Measurements from ENCODE around the gene GNAT3. TPM values are rescaled to one million over a fixed set of nuclear protein-coding genes. Genes with fewer than 3 reads are reported as not detected.

GNAT3 gene
- total RNA-seq, 1 experiment from 2014 or later: not detected

DNA sequence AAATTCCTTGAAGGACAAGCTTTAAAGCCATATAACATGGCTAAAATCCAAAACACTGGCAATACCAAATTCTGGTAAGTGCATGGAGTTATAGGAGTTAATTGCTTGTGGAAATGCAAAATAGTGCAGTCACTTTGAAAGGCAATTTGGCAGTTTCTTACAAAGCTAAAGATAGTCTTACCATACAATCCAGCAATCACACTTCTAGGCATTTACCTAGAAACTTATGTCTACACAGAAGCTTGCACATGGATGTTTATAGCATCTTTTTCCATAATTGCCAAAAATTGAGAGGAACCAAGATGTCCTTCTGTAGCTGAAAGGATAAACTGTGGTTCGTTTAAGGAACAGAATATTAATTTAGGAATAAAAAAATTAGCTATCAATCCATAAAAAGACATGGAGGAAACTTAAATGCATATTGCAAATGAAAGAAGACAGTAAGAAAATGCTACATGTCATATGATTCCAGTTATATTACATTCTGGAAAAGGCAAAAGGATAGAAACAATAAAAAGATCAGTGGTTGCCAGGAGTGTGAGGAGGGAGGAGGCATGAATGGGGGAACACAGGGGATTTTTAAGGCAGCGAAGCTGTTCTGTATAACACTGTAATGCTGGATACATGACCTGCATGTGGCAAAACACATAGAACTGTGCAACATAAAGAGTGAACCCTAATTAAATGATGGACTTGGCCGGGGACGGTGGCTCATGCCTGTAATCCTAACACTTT lies 51.9 kb downstream of the GNAT3 start:
- DNase-seq: no peak
- intact Hi-C loops (cut with micrococcal nuclease; ENCODE audit: unreplicated experiment): loop anchor here (10.0 kb wide), 2 partner anchors 195 to 325 kb away; partner anchors contain the start of gene GNAI1
- H3K36me3 ChIP-seq (ENCODE audit: low read depth): no peaks in the 10 kb centered on the region
- H3K4me1 ChIP-seq (replicated peaks; ENCODE audit: insufficient read depth): no peaks in the 10 kb centered on the region
- BruUV-seq (replicated peaks): no TSS peak
- H3F3A ChIP-seq (ENCODE audit: insufficient read depth, low read depth): no peaks in the 10 kb centered on the region
- no peak overlapping the region for H3K27ac ChIP-seq
- CTCF ChIA-PET: no interaction called here
- no peaks in the 10 kb centered on the region for H3K9me3 ChIP-seq (ENCODE audit: insufficient read depth, low read depth)
- POLR2A ChIA-PET (ENCODE audit: unreplicated experiment): no interaction called here
- no peaks in the 10 kb centered on the region for H3K79me2 ChIP-seq (ENCODE audit: low read depth)
- no peaks in the 10 kb centered on the region for H3K9me2 ChIP-seq (ENCODE audit: insufficient read depth)
- no peak overlapping the region; the same call in 1 of the 2 replicates for H2AFZ ChIP-seq
- H4K20me1 ChIP-seq (ENCODE audit: insufficient read depth): no peaks in the 10 kb centered on the region
- no peaks in the 10 kb centered on the region for H3K27me3 ChIP-seq (ENCODE audit: insufficient read depth, low read depth)
- no peak overlapping the region for H3K4me2 ChIP-seq
- TF ChIP-seq, protein P1, sequence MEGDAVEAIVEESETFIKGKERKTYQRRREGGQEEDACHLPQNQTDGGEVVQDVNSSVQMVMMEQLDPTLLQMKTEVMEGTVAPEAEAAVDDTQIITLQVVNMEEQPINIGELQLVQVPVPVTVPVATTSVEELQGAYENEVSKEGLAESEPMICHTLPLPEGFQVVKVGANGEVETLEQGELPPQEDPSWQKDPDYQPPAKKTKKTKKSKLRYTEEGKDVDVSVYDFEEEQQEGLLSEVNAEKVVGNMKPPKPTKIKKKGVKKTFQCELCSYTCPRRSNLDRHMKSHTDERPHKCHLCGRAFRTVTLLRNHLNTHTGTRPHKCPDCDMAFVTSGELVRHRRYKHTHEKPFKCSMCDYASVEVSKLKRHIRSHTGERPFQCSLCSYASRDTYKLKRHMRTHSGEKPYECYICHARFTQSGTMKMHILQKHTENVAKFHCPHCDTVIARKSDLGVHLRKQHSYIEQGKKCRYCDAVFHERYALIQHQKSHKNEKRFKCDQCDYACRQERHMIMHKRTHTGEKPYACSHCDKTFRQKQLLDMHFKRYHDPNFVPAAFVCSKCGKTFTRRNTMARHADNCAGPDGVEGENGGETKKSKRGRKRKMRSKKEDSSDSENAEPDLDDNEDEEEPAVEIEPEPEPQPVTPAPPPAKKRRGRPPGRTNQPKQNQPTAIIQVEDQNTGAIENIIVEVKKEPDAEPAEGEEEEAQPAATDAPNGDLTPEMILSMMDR (conservative IDR thresholded peaks at IDR 0.05): no peak
- TF ChIP-seq EZH2 (IDR thresholded peaks at IDR 0.05; ENCODE audit: low read depth): no peak
- H3K4me3 ChIP-seq: no peak overlapping the region

DNA sequence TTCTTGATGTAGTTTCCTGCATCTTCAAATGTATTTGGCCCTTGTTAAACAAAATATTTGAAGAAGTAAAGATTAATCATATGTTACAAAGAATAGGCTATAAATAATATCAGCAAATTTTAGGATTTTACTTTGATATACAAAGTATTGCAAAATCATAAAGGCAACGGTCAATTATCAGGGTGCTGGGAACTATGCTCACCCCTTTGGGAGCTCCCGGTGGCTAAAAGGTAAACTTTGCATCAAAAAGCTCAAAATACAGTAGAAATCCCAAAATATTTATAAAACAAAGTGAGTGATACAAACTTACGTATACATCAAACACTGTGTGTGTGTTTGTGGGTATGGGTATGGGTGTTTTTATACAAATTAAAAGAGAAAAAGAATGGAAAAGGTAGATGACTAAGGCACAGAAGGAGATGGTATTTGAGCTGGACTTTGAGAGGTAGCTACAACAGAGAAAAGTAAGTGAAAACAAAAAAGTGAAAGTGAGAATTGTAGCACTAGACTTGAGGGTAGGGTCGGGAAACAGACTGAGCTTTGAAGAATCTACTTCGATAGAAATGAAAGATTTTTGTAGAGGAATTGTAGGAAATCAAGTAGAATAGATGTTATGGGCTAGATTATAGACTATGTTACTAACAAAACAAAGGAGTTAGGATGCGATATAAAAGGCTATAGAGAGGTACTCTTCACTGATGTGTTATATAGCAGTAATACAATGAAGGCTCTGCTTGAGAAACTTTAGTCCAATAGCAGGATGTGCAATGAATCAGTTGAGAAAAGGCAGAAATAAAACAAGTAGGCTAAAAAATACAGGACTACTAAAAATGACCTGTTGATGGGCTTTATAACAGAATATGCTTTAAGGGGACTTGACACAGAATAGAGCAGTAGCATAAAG lies 52.8 kb downstream of the GNAT3 start:
- BruUV-seq (replicated peaks): no TSS peak
- H3K4me3 ChIP-seq: no peak overlapping the region
- H3K79me2 ChIP-seq (ENCODE audit: low read depth): no peaks in the 10 kb centered on the region
- ChIA-PET CTCF (no interaction called here), POLR2A (ENCODE audit: unreplicated experiment) (interaction anchor here (0.6 kb wide), 1 partner anchor 187 kb away, joined by 3 read pairs; no protein-coding TSS in a partner anchor)
- no peaks in the 10 kb centered on the region for H3K9me3 ChIP-seq (ENCODE audit: insufficient read depth, low read depth)
- H3K4me2 ChIP-seq: no peak overlapping the region
- H3K27ac ChIP-seq: no peak overlapping the region
- no peaks in the 10 kb centered on the region for H3K27me3 ChIP-seq (ENCODE audit: insufficient read depth, low read depth)
- no peaks in the 10 kb centered on the region for H3K4me1 ChIP-seq (replicated peaks; ENCODE audit: insufficient read depth)
- intact Hi-C loops (cut with micrococcal nuclease; ENCODE audit: unreplicated experiment): loop anchor here (10.0 kb wide), 2 partner anchors 196 to 324 kb away; partner anchors contain the start of gene GNAI1
- DNase-seq: no peak
- no peaks in the 10 kb centered on the region for H3K9me2 ChIP-seq (ENCODE audit: insufficient read depth)
- no peaks in the 10 kb centered on the region for H4K20me1 ChIP-seq (ENCODE audit: insufficient read depth)
- TF ChIP-seq, protein P1 (conservative IDR thresholded peaks at IDR 0.05): no peak
- no peak for TF ChIP-seq EZH2 (IDR thresholded peaks at IDR 0.05; ENCODE audit: low read depth)
- H3F3A ChIP-seq (ENCODE audit: insufficient read depth, low read depth): no peaks in the 10 kb centered on the region
- peak overlapping the region; percentile 19; the same call in 1 of the 2 replicates for H2AFZ ChIP-seq
- no peaks in the 10 kb centered on the region for H3K36me3 ChIP-seq (ENCODE audit: low read depth)

DNA sequence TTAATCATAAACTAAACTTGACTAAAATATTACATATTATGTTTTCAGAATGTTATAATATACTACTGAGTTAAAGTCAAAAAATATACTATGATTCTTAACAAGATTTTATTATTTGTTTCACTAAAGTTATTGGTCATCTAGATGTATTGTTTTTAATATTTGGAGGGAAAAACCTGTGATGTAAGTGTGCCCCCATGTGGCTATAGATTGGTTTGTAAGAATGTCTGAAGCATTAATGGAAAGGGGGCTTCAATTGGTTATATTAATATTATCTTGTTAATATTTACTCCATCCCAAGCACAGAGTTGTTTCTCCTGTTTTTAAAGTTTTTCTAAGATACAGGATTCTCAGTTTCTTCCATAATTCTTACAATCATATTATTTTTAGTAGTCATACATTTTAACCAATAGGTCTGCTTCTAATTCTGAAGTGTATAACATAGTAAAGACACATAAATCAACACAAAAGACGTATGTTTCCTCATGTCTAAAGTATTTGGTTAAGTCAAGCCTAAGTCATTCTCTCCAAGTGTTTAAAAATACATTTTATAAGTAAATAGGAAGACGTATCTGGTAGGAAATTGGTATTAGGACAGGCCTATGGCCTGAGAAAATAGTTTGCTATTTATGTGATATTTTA lies 58.0 kb downstream of the GNAT3 start:
- Histone ChIP-seq H2AFZ (no peak overlapping the region), H3K4me2 (no peak overlapping the region), H3K9me3 (ENCODE audit: insufficient read depth, low read depth) (0 out of 2 replicates have a peak, but pooled peaks cover 4% of the 10 kb centered on the region), H3F3A (ENCODE audit: insufficient read depth, low read depth) (no peaks in the 10 kb centered on the region), H3K4me3 (no peak overlapping the region), H3K9me2 (ENCODE audit: insufficient read depth) (no peaks in the 10 kb centered on the region), H3K4me1 (replicated peaks; ENCODE audit: insufficient read depth) (no peaks in the 10 kb centered on the region; the same call in 1 of the 2 replicates), H3K27me3 (ENCODE audit: insufficient read depth, low read depth) (no peaks in the 10 kb centered on the region), H3K27ac (no peak overlapping the region), H3K36me3 (ENCODE audit: low read depth) (no peaks in the 10 kb centered on the region), H4K20me1 (ENCODE audit: insufficient read depth) (no peaks in the 10 kb centered on the region), H3K79me2 (ENCODE audit: low read depth) (no peaks in the 10 kb centered on the region)
- DNase-seq: no peak
- ChIA-PET POLR2A (ENCODE audit: unreplicated experiment) (no interaction called here), CTCF (no interaction called here)
- intact Hi-C loops (cut with micrococcal nuclease; ENCODE audit: unreplicated experiment): loop anchor here (1.0 to 10.0 kb wide), 3 partner anchors 201 to 394 kb away; partner anchors contain the start of gene GNAI1
- no TSS peak for BruUV-seq (replicated peaks)
- no peak for TF ChIP-seq EZH2 (IDR thresholded peaks at IDR 0.05; ENCODE audit: low read depth)
- TF ChIP-seq, protein P1 (conservative IDR thresholded peaks at IDR 0.05): peak; percentile 73
